Upper lobe of right lung (tissue), 1 donor: ENCODE measurements around the gene SPTLC3. TPM values are rescaled to one million over a fixed set of nuclear protein-coding genes. Genes with fewer than 3 reads are reported as not detected.

Experiments
- ATAC-seq: fragments of 200-7000 bp; cut with Tn5 transposase; one replicate; pipeline ENCODE4 v1.9.1; 2020; ENCODE audit warnings: mild to moderate bottlenecking, moderate library complexity
- DNase-seq: peaks from one replicate; pipeline ENCODE4 v3.0.0-alpha.2; 2020
- H3K27ac ChIP-seq: fragments of 200-600 bp; one replicate; pipeline ENCODE4 v1.8.0; 2022
- H3K27me3 ChIP-seq: fragments of 200-600 bp; one replicate; pipeline ENCODE4 v1.8.0; 2022; ENCODE audit warnings: mild to moderate bottlenecking
- H3K36me3 ChIP-seq: fragments of 200-600 bp; one replicate; pipeline ENCODE4 v1.8.0; 2022
- H3K4me1 ChIP-seq: fragments of 200-600 bp; one replicate; pipeline ENCODE4 v1.8.0; 2022
- H3K4me3 ChIP-seq: fragments of 200-600 bp; one replicate; pipeline ENCODE4 v1.8.0; 2022; ENCODE audit warnings: mild to moderate bottlenecking
- H3K9me3 ChIP-seq: fragments of 200-600 bp; one replicate; pipeline ENCODE4 v1.8.0; 2022
- CTCF ChIP-seq: fragments of 200-600 bp; IDR thresholded peaks from one replicate; pipeline ENCODE4 v1.8.0; 2022; ENCODE audit warnings: antibody characterized with exemption
- intact Hi-C: fragments of 100-400 bp; cut with DNase I; formaldehyde crosslinking; loops from one replicate; pipeline ENCODE4 v1.11.0; 2022
- total RNA-seq: library from RNA; stranded (reverse); fragmentation: NEBNext Ultra II Directional; extraction: Animal tissue kit (Norgen Biotek cat#: 25700); gene quantifications from one replicate; pipeline ENCODE4 v1.2.1, GENCODE V29; 2021
- donor health status: DM: no; HTN: yes; CAD: no; lungs with severe emphysema.

Gene SPTLC3
- total RNA-seq, 1 donor from 2014 or later: 35.3 TPM

- ATAC-seq (no peak), DNase-seq (no peak)
- no peak for TF ChIP-seq CTCF
- H3K27ac ChIP-seq: no peak overlapping the region
- H3K36me3 ChIP-seq: no peaks in the 10 kb centered on the region
- intact Hi-C loops: no loop called here
- no peaks in the 10 kb centered on the region for H3K9me3 ChIP-seq
- no peak overlapping the region for H3K4me3 ChIP-seq
- no peaks in the 10 kb centered on the region for H3K27me3 ChIP-seq
- H3K4me1 ChIP-seq: no peaks in the 10 kb centered on the region
Observed at GRCh38 chr20:13211956-13212618, 203.3 kb downstream of the SPTLC3 start.

GRCh38 chr20:13212750-13213149, 204.0 kb downstream of the SPTLC3 start:
- Histone ChIP-seq H3K4me3 (no peak overlapping the region), H3K9me3 (no peaks in the 10 kb centered on the region), H3K27ac (no peak overlapping the region), H3K4me1 (no peaks in the 10 kb centered on the region), H3K27me3 (no peaks in the 10 kb centered on the region), H3K36me3 (no peaks in the 10 kb centered on the region)
- no peak for TF ChIP-seq CTCF
- no peak for DNase-seq
- no peak for ATAC-seq
- intact Hi-C loops: no loop called here

- H3K4me1 ChIP-seq: no peaks in the 10 kb centered on the region
- no peak overlapping the region for H3K4me3 ChIP-seq
- H3K9me3 ChIP-seq: no peaks in the 10 kb centered on the region
- ATAC-seq (no peak), DNase-seq (no peak)
- no peak for TF ChIP-seq CTCF
- intact Hi-C loops: no loop called here
- no peak overlapping the region for H3K27ac ChIP-seq
- H3K27me3 ChIP-seq: no peaks in the 10 kb centered on the region
- H3K36me3 ChIP-seq: no peaks in the 10 kb centered on the region
Observed at GRCh38 chr20:13213335-13213734, 204.6 kb downstream of the SPTLC3 start.

GRCh38 chr20:13216533-13216932, 207.8 kb downstream of the SPTLC3 start:
- intact Hi-C loops: no loop called here
- Histone ChIP-seq H3K4me1 (peaks cover 12% of the 10 kb centered on the region), H3K4me3 (no peak overlapping the region), H3K27me3 (peaks cover 11% of the 10 kb centered on the region), H3K27ac (no peak overlapping the region), H3K36me3 (no peaks in the 10 kb centered on the region), H3K9me3 (no peaks in the 10 kb centered on the region)
- no peak for ATAC-seq
- TF ChIP-seq CTCF: no peak
- no peak for DNase-seq

Other genes with a start within 250 kb of the SPTLC3 start
- gene ISM1, start 212.3 kb downstream of the SPTLC3 start, total RNA-seq: 4.1 TPM